NCI-H1694 treated with DMSO at 0.1 percent for 48 hours (cell line): ENCODE data around the gene HSD3B7.
A peak's percentile ranks its signal among the peaks of the same experiment; 100 is the strongest.

ENCODE experiments used
- DNase-seq: peaks from one replicate; lab custom pipeline; 2025; lab: John Stamatoyannopoulos, UW

HSD3B7 gene

GRCh38 chr16:30957456-30958174 lies 27.4 kb upstream of the HSD3B7 start, which contains the start of gene SETD1A:
Gene SETD1A, plus strand, starts transcription at chr16:30957754. Its CDS starts 978 bp downstream, at chr16:30958732.
- DNase-seq, result peak; percentile 75

- no peak for DNase-seq
Observed at GRCh38 chr16:30958175-30959079, 26.6 kb upstream of the HSD3B7 start.

DNA sequence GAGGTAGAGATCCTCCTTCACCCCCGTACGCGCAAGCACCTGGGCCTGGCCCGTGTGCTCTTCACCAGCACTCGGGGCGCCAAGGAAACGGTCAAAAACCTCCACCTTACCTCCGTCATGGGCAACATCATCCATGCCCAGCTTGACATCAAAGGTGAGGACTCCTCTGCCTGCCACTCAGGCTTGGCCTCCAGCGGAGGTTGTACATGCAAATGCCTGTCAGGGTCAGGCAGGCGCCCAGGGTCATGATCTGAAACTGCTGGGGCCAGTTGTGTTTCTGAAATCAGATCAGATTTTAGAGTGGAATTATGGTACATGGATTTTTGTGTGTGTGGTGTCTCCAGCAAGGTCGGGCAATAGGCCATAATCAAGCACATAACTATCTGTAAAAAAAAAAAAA lies 23.6 kb upstream of the HSD3B7 start:
- no peak for DNase-seq

GRCh38 chr16:30963925-30964511 lies 21.0 kb upstream of the HSD3B7 start:
- DNase-seq, result no peak

- DNase-seq, result no peak
Observed at GRCh38 chr16:30964574-30965226, 20.3 kb upstream of the HSD3B7 start.

- no peak for DNase-seq
Observed at GRCh38 chr16:30965436-30965835, 19.6 kb upstream of the HSD3B7 start.

DNA sequence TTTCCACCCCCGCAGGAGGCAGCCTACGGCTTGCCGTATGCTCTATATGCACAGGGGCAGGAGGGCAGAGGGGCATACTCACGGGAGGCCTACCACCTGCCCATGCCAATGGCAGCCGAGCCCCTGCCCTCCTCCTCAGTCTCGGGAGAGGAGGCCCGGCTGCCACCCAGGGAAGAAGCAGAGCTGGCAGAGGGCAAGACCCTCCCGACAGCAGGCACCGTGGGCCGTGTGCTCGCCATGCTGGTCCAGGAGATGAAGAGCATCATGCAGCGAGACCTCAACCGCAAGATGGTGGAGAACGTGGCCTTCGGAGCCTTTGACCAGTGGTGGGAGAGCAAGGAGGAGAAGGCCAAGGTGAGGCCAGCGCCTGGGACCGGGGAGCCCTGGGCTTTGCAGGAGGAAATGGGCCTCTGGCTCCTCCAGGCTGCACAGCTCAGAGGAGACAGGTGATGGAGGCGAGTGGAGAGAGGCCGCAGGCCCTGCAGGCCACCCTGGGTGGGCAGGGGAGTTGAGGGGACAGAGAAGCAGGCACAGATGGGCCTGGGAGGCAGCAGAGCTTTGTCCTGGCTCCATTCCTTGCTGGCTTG lies 18.9 kb upstream of the HSD3B7 start:
- DNase-seq, result no peak

- no peak for DNase-seq
Observed at GRCh38 chr16:30967795-30968194, 17.2 kb upstream of the HSD3B7 start.

GRCh38 chr16:30969246-30969842 lies 15.7 kb upstream of the HSD3B7 start:
- no peak for DNase-seq

DNA sequence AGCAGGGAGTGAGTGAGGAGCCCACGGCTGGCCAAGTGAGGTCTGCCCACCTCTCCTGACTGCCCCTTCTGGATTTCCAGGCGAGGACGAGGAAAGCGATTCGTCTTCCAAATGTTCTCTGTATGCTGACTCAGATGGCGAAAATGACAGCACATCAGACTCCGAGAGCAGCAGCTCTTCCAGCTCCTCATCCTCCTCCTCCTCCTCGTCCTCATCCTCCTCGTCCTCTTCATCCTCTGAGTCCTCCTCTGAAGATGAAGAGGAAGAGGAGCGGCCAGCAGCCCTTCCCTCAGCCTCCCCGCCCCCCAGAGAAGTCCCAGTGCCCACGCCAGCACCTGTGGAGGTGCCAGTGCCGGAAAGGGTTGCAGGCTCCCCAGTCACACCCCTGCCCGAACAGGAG lies 13.7 kb upstream of the HSD3B7 start:
- no peak for DNase-seq

DNA sequence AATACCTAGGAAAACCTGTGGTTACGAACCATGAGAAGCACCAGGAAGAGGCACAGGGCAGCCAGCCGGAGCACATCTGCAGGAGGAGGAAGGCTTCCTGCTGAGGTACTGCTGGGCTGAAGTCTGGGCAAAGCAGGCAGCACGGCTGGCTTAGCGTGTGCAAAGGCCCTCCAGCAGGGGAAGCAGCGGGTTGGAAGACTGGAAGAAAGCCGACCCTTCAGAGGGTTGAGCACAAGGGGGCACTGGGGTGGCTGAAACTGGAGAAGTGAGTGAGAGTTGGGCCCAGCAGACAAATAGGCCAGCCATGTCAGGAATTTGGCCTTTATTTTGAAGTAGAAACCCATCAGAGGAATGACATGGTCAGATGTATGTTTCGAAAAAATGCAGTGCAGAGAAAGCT lies 12.1 kb upstream of the HSD3B7 start:
- DNase-seq, result no peak

GRCh38 chr16:30974348-30974747 lies 10.7 kb upstream of the HSD3B7 start:
- no peak for DNase-seq

DNA sequence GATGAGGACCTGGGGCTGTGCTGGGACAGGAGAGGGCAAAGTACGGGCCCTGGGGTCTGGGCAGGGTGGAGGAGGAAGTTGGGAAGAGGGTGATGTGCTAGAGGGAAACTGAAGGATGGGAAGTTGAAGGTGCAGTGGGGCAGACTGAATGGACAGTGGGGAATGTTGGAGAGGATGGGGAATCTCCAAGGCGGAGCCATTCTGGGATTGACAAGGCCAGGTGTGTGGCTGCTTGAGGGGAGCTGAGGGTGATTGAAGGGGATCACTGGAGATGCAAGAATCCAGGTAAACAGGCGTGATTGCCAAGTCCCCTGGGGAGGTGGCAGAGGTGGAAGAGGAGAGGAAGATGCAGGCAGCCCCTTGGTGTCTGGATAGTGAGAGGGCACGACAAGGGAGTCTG lies 8.5 kb upstream of the HSD3B7 start:
- DNase-seq, result no peak

DNA sequence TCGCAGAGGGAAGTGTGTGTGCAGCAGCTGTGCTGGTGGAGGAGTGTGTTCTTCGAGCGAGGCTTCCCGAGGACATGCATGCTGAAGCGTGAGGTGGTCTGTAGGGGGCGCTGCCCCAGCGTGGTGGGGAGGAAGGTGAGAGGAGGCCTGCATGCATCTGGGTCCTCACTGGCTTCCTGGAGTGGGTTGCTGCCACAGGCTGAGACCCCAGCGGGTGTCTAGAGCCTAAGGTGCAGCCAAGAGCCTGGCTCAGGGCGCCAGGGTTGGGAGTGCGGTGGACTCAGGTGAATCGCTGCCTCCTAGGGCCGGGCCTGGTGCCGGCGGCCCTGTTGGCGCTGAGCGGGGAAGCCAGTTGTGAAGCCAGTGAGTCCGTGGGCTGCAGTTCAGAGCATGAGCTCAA lies 7.5 kb upstream of the HSD3B7 start:
- peak; percentile 4 for DNase-seq

DNA sequence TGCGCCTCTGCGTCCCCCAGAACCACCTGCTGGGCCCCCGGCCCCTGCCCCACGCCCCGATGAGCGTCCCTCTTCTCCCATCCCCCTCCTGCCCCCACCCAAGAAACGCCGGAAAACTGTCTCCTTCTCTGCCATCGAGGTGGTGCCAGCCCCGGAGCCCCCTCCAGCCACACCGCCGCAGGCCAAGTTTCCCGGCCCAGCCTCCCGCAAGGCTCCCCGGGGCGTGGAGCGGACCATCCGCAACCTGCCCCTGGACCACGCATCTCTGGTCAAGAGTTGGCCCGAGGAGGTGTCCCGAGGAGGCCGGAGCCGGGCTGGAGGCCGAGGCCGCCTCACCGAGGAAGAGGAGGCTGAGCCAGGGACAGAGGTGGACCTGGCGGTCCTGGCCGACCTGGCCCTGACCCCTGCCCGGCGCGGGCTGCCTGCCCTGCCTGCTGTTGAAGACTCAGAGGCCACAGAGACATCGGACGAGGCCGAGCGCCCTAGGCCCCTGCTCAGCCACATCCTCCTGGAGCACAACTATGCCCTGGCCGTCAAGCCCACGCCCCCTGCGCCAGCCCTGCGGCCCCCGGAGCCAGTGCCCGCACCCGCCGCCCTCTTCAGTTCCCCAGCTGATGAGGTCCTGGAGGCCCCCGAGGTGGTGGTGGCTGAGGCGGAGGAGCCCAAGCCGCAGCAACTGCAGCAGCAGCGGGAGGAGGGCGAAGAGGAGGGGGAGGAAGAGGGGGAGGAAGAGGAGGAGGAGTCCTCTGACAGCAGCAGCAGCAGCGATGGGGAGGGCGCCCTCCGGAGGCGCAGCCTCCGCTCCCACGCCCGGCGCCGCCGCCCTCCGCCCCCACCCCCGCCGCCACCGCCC lies 5.6 kb upstream of the HSD3B7 start:
- DNase-seq, result no peak

DNA sequence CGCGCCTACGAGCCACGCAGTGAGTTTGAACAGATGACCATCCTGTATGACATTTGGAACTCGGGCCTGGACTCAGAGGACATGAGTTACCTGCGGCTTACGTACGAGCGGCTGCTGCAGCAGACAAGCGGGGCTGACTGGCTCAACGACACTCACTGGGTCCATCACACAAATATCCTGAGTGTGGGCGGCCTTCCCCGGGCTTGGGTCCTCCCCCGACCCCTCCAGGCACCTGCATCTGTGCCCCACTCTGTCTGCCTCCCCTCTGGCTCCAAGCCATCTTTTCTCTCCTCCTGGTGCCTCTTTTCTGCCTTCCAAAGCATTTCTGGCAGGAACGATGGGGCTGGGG lies 5.0 kb upstream of the HSD3B7 start:
- no peak for DNase-seq

DNA sequence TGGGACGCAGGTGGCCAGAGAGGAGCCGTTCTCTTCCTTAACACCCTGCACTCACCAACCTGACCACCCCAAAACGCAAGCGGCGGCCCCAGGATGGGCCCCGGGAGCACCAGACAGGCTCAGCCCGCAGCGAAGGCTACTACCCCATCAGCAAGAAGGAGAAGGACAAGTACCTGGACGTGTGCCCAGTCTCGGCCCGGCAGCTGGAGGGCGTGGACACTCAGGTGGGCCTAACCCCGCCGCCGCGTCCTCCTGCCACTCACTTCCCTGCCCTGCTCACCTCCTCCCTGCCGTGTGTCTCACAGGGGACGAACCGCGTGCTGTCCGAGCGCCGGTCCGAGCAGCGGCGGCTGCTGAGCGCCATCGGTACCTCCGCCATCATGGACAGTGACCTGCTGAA lies 4.6 kb upstream of the HSD3B7 start:
- no peak for DNase-seq

GRCh38 chr16:30980959-30981358 lies 4.0 kb upstream of the HSD3B7 start:
- DNase-seq, result no peak

DNA sequence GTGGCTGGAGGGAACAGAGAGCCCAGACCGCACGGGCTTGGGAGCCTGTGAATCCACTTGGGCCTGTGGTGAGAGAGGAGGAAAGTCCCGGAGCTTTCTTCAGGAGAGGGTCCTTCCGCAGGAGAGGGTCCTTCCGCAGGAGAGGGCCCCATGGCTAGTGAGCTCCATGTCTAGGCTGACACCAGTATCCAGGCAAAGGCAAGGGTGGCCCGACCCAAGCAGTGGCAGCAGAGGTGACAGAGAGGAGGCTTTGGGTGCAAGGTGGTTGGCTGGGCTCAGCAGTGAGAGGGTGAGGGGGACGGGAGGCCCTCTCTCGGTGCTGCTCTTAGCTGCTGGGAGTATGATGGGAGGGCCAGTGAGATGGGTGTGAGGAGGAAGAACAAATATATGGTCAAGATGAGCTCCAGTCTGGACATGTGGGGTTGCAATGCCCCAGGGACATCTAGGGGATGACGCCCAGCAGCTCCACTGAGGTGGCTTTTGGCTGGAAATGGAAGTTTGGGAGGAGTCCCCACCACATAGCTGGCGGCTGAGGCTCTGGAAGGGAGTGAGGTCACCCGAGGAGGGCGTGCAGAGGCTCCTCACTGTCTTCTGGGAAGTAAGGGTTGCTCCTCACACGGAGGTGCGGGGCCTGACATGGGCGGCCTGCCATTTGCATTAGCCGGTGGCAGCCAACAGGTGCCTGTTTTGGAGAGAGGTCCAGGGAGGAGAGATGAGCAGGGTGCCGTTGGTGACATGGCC lies 2.3 kb upstream of the HSD3B7 start:
- DNase-seq, result no peak

DNA sequence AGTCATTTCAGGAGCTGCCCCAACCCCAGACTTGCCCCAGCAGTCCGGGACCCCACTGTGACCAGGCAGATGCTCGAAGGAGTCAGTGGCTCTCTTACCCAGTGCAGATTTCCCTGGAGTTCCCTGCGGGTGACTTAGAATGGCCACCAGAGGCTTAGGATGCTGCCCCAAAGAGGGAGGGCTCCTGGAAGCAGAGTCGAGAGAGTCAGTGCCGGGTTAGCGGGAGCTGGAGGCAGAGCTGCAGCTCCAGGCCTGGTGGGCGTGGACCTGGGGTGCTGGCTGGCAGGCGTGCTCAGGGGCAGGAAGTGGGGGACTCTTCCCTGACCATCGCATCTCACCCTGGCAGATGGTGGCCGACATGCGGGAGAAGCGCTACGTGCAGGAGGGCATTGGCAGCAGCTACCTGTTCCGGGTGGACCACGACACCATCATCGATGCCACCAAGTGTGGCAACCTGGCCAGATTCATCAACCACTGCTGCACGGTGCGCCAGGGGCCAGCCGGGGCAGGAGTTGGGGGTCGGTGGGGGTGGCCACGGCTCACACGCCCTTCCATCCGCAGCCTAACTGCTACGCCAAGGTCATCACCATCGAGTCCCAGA lies 1.6 kb upstream of the HSD3B7 start:
- no peak for DNase-seq
